H1 (cell line): ENCODE measurements around the gene RUNX1. TPM values are rescaled to one million over a fixed set of nuclear protein-coding genes. Genes with fewer than 3 reads are reported as not detected.

Experiments
- CTCF ChIA-PET: fragments of 300-600 bp; sonication (Branson Sonifier 250); formaldehyde crosslinking; loops from one replicate; lab custom pipeline; 2021; ENCODE audit not compliant: partially characterized antibody; lab: Charles Lee
- POLR2A ChIA-PET: fragments of 300-600 bp; sonication (Branson Sonifier 250); formaldehyde crosslinking; loops from one replicate; lab custom pipeline; 2021; ENCODE audit warnings: inconsistent platforms; ENCODE audit not compliant: partially characterized antibody; lab: Charles Lee
- DNase-seq, 2 experiments: peaks; one replicate each; pipeline versions ENCODE4 v3.0.0 to v3.0.0-alpha.2; 2010 to 2022; ENCODE audit warnings: low spot score in 2 of 2, low read depth in 1 of 2, mixed read lengths in 1 of 2
- FAIRE-seq: peaks from 2 replicates; lab custom pipeline; 2011; peaks lifted over from hg19 to GRCh38; lab: Jason Lieb, UNC
- H2AFZ ChIP-seq: 2 replicates; pipeline ENCODE4 v1.8.1; 2012; ENCODE audit warnings: low read length, inconsistent platforms
- H2AK5ac ChIP-seq: 2 replicates; pipeline ENCODE4 v1.6.1; 2013; ENCODE audit warnings: low read depth, low read length
- H2BK120ac ChIP-seq: replicated peaks from 2 replicates; pipeline ENCODE3; 2013; ENCODE audit warnings: low read depth, low read length, inconsistent platforms
- H2BK12ac ChIP-seq: 2 replicates; pipeline ENCODE4 v1.6.1; 2013; ENCODE audit warnings: low read depth, low read length
- H2BK15ac ChIP-seq: 2 replicates; pipeline ENCODE4 v1.6.1; 2013; ENCODE audit warnings: low read length
- H2BK20ac ChIP-seq: 2 replicates; pipeline ENCODE4 v1.6.1; 2013; ENCODE audit warnings: low read length
- H2BK5ac ChIP-seq: 2 replicates; pipeline ENCODE4 v1.6.1; 2013; ENCODE audit warnings: low read depth, low read length
- H3K14ac ChIP-seq: 2 replicates; pipeline ENCODE4 v1.6.1; 2013; ENCODE audit warnings: inconsistent platforms; ENCODE audit not compliant: insufficient read length
- H3K18ac ChIP-seq: 2 replicates; pipeline ENCODE4 v1.6.1; 2013; ENCODE audit warnings: low read length; ENCODE audit errors: extremely low read depth
- H3K23ac ChIP-seq: 2 replicates; pipeline ENCODE4 v1.6.1; 2013; ENCODE audit warnings: inconsistent platforms; ENCODE audit not compliant: insufficient read length
- H3K23me2 ChIP-seq: 2 replicates; pipeline ENCODE4 v1.6.1; 2013; ENCODE audit warnings: low read depth, low read length
- H3K27ac ChIP-seq: 2 replicates; pipeline ENCODE4 v1.6.1; 2011; ENCODE audit warnings: low read depth, low read length, inconsistent platforms
- H3K27me3 ChIP-seq, 4 experiments: replicated peaks in 1 of 4; 1 replicate in 1 of 4; 2 replicates in 3 of 4; pipeline versions ENCODE4 v1.6.1 to v1.8.1; 2011 to 2013; ENCODE audit warnings: low read length in 3 of 4, mild to moderate bottlenecking in 3 of 4, inconsistent platforms in 2 of 4, mixed read lengths in 2 of 4, moderate library complexity in 1 of 4; ENCODE audit not compliant: control insufficient read depth in 3 of 4, insufficient read depth in 3 of 4; ENCODE audit errors: extremely low read depth in 1 of 4
- H3K36me3 ChIP-seq, 4 experiments: 2 replicates each; pipeline versions ENCODE4 v1.6.1 to v1.8.1; 2011 to 2013; ENCODE audit warnings: mild to moderate bottlenecking in 4 of 4, low read length in 3 of 4, moderate library complexity in 2 of 4, control low read depth in 1 of 4, inconsistent platforms in 1 of 4; ENCODE audit not compliant: insufficient read depth in 4 of 4, control insufficient read depth in 2 of 4
- H3K4ac ChIP-seq: replicated peaks from 2 replicates; pipeline ENCODE3; 2013; ENCODE audit warnings: low read length, low read depth, mixed read lengths, inconsistent platforms; ENCODE audit not compliant: insufficient read length
- H3K4me1 ChIP-seq, 4 experiments: replicated peaks in 1 of 4; 1 replicate in 1 of 4; 2 replicates in 3 of 4; pipeline versions ENCODE4 v1.6.1 to v1.8.1; 2011 to 2013; ENCODE audit warnings: low read length in 3 of 4, inconsistent platforms in 2 of 4, mixed read lengths in 1 of 4; ENCODE audit not compliant: insufficient read depth in 4 of 4, control insufficient read depth in 3 of 4
- H3K4me2 ChIP-seq, 2 experiments: 2 replicates each; pipeline versions ENCODE4 v1.6.1 to v1.8.1; 2011 to 2013; ENCODE audit warnings: low read depth in 2 of 2, low read length in 2 of 2, control low read depth in 1 of 2, inconsistent platforms in 1 of 2, mild to moderate bottlenecking in 1 of 2; ENCODE audit not compliant: insufficient read depth in 1 of 2
- H3K4me3 ChIP-seq, 4 experiments: fragments of 200-600, 300-600 bp in 1 of 4; sonication (generic), shearing (Covaris generic), sonication (Bioruptor Twin) in 1 of 4; 2 replicates each; pipeline versions ENCODE4 v1.5.1 to v1.8.1; 2011 to 2016; ENCODE audit warnings: low read length in 4 of 4, low read depth in 3 of 4, control low read depth in 2 of 4, inconsistent platforms in 2 of 4, mild to moderate bottlenecking in 2 of 4, mixed read lengths in 1 of 4, moderate library complexity in 1 of 4; ENCODE audit not compliant: insufficient read depth in 2 of 4; ENCODE audit errors: extremely low read depth in 1 of 4
- H3K56ac ChIP-seq: replicated peaks from 2 replicates; pipeline ENCODE3; 2013; ENCODE audit warnings: low read depth, mild to moderate bottlenecking, mixed read lengths, low read length, inconsistent platforms; ENCODE audit not compliant: insufficient read length
- H3K79me1 ChIP-seq: 2 replicates; pipeline ENCODE4 v1.6.1; 2013; ENCODE audit warnings: low read depth, low read length, control low read depth
- H3K79me2 ChIP-seq, 2 experiments: 2 replicates each; pipeline versions ENCODE4 v1.6.1 to v1.8.1; 2012 to 2013; ENCODE audit warnings: low read length in 2 of 2, mild to moderate bottlenecking in 2 of 2, inconsistent platforms in 1 of 2; ENCODE audit not compliant: insufficient read depth in 2 of 2, control insufficient read depth in 1 of 2
- H3K9ac ChIP-seq, 4 experiments: replicated peaks in 1 of 4; 1 replicate in 1 of 4; 2 replicates in 3 of 4; pipeline versions ENCODE4 v1.6.1 to v1.8.1; 2011 to 2013; ENCODE audit warnings: low read depth in 3 of 4, low read length in 3 of 4, control low read depth in 2 of 4, mild to moderate bottlenecking in 2 of 4, moderate library complexity in 2 of 4, inconsistent platforms in 1 of 4; ENCODE audit errors: extremely low read depth in 1 of 4
- H3K9me3 ChIP-seq, 2 experiments: 2 replicates each; pipeline versions ENCODE4 v1.6.1 to v1.8.1; 2012 to 2013; ENCODE audit warnings: mild to moderate bottlenecking in 2 of 2, moderate library complexity in 2 of 2, control low read depth in 1 of 2, inconsistent platforms in 1 of 2, low read depth in 1 of 2, low read length in 1 of 2, mixed read lengths in 1 of 2; ENCODE audit not compliant: insufficient read depth in 2 of 2
- H4K20me1 ChIP-seq, 2 experiments: replicated peaks in 1 of 2; 2 replicates each; pipeline versions ENCODE3 to v1.8.1; 2011 to 2013; ENCODE audit warnings: inconsistent platforms in 2 of 2, low read length in 2 of 2, mild to moderate bottlenecking in 1 of 2; ENCODE audit not compliant: insufficient read depth in 2 of 2, control insufficient read depth in 1 of 2
- H4K5ac ChIP-seq: 2 replicates; pipeline ENCODE4 v1.6.1; 2013; ENCODE audit warnings: low read length, low read depth, mixed read lengths, inconsistent platforms; ENCODE audit not compliant: insufficient read length
- H4K8ac ChIP-seq: 2 replicates; pipeline ENCODE4 v1.8.0; 2013; ENCODE audit warnings: mild to moderate bottlenecking, moderate library complexity, low read length, inconsistent platforms; ENCODE audit not compliant: insufficient read depth; ENCODE audit errors: extremely low read depth
- H4K91ac ChIP-seq: replicated peaks from 2 replicates; pipeline ENCODE3; 2013; ENCODE audit warnings: low read length, mixed read lengths, inconsistent platforms; ENCODE audit not compliant: insufficient read length
- BCL11A ChIP-seq, 2 experiments: IDR thresholded peaks; one replicate each; pipeline ENCODE4 v1.6.1; 2011; ENCODE audit warnings: low read depth in 2 of 2, low read length in 2 of 2, mild to moderate bottlenecking in 2 of 2
- CBX8 ChIP-seq: fragments of 300-800, 300-1000 bp; sonication (generic); IDR thresholded peaks from 2 replicates; pipeline ENCODE4 v1.7.1; 2016; ENCODE audit warnings: low read depth, low read length, borderline replicate concordance
- GABPA ChIP-seq: IDR thresholded peaks from 2 replicates; pipeline ENCODE4 v1.6.1; 2011; ENCODE audit warnings: mild to moderate bottlenecking, low read length, moderate library complexity, borderline replicate concordance; ENCODE audit not compliant: insufficient read depth
- JUN ChIP-seq: IDR thresholded peaks from 2 replicates; pipeline ENCODE4 v1.6.1; 2011; ENCODE audit warnings: low read depth, mild to moderate bottlenecking, improper control_type of control experiment, low read length
- NANOG ChIP-seq: IDR thresholded peaks from 2 replicates; pipeline ENCODE4 v1.6.1; 2011; ENCODE audit warnings: low read length, low read depth, mild to moderate bottlenecking, inconsistent platforms; ENCODE audit not compliant: insufficient read depth, poor library complexity, severe bottlenecking
- POU5F1 ChIP-seq: IDR thresholded peaks from 2 replicates; pipeline ENCODE4 v1.6.1; 2011; ENCODE audit warnings: low read depth, mild to moderate bottlenecking, low read length, moderate library complexity
- SP1 ChIP-seq: IDR thresholded peaks from 2 replicates; pipeline ENCODE4 v1.6.1; 2011; ENCODE audit warnings: low read depth, low read length
- YY1 ChIP-seq: IDR thresholded peaks from 2 replicates; pipeline ENCODE4 v1.6.1; 2011; ENCODE audit warnings: low read depth, mild to moderate bottlenecking, low read length
- WGBS, 2 experiments: shearing (Covaris generic) in 1 of 2; methylation state at CpG; one replicate each; pipeline versions ENCODE4 v1.1.6 to v1.1.7; 2013 to 2015; ENCODE audit warnings: low lambda C conversion rate in 2 of 2, mixed read lengths in 2 of 2, inconsistent platforms in 1 of 2, low coverage in 1 of 2, missing lambda C conversion rate in 1 of 2; ENCODE audit not compliant: insufficient replicate concordance in 2 of 2, insufficient coverage in 1 of 2, insufficient read length in 1 of 2; ENCODE audit errors: extremely low coverage in 1 of 2, missing lambda C conversion rate in 1 of 2; 5-methylcytosine and 5-hydroxymethylcytosine counted together
- polyA plus RNA-seq, 7 experiments: library from polyadenylated mRNA; depleted of rRNA in 3 of 7; stranded (reverse) in 5 of 7; unstranded in 2 of 7; fragments of >200 nt in 5 of 7; fragments of 200-250 nt in 2 of 7; gene quantifications; 1 replicate in 5 of 7; 2 replicates in 1 of 7; 4 replicates in 1 of 7; pipeline versions ENCODE4 v1.2.1 to v1.2.3, GENCODE V29; 2011 to 2013; ENCODE audit warnings: missing spikeins in 2 of 7, mixed read lengths in 2 of 7
- total RNA-seq: library from RNA; stranded (reverse); fragmentation: NEBNext Ultra II Directional; extraction: Animal tissue kit (Norgen Biotek cat#: 25700); gene quantifications from 2 replicates; pipeline ENCODE4 v1.2.1, GENCODE V29; 2021

Gene RUNX1
- total and polyA plus RNA-seq, 2 of the 8 experiments (the other 6 are each of a cell fraction or from before 2014, with no cell fraction given) = 0.20 to 0.60 TPM

DNA sequence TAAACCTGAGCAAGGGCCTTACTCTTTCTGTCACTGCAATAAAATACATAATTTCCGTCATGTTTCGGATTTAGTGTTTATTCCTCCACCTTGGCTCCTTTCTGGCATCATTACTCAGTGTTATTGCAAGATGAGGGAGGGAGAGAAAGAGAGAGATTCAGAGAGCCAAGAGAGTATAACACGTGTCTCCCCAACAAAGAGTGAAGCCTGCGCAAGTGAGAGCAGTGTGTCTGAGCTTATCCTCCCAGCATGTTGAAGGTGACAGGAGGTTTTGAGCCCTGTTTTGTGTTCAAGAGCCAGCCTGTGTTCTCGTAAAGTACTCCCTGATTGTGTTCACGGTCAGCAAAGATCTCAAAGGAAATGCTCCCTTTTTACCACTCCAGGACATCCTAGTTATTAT is 6.3 kb downstream of the RUNX1 start:
- Histone ChIP-seq H3K36me3 (no peaks in the 10 kb centered on the region), H2BK20ac (no peak overlapping the region), H3K4me3 (no peak overlapping the region), H4K91ac (no peak overlapping the region), H3K23ac (no peak overlapping the region), H4K8ac (no peak overlapping the region), H3K14ac (no peak overlapping the region), H3K18ac (no peak overlapping the region), H3K4ac (no peak overlapping the region), H4K5ac (no peak overlapping the region), H3K4me2 (no peak overlapping the region), H2BK15ac (no peak overlapping the region), H3K79me2 (no peaks in the 10 kb centered on the region), H2BK5ac (no peak overlapping the region), H3K23me2 (no peaks in the 10 kb centered on the region; the same call in 1 of the 2 replicates), H4K20me1 (no peaks in the 10 kb centered on the region), H3K9ac (no peak overlapping the region), H3K56ac (no peak overlapping the region), H3K27me3 (0 out of 7 replicates have a peak, but pooled peaks cover 0 to 3% (median 0%) of the 10 kb centered on the region in 4 experiments), H3K79me1 (no peaks in the 10 kb centered on the region), H3K9me3 (no peaks in the 10 kb centered on the region), H3K4me1 (peaks cover 0 to 6% (median 0%) of the 10 kb centered on the region in 4 experiments; a peak in 2 of 7 replicates), H3K27ac (no peak overlapping the region), H2BK12ac (no peak overlapping the region), H2AFZ (no peak overlapping the region), H2AK5ac (no peak overlapping the region), H2BK120ac (no peak overlapping the region)
- no peak for FAIRE-seq
- WGBS, 2 experiments = 91% methylated on average over 6 of the region's 6 CpGs; no CpG with 5 or more reads in 1 of the 2 experiments
- POLR2A ChIA-PET = no interaction called here
- TF ChIP-seq GABPA (no peak), NANOG (no peak), YY1 (no peak), POU5F1 (no peak), BCL11A (IDR thresholded peaks at IDR 0.05; ENCODE audit: low read depth in 2 of 2, low read length in 2 of 2) (no peak), JUN (no peak), SP1 (no peak), CBX8 (no peak)
- CTCF ChIA-PET = no interaction called here
- DNase-seq = no peak
